ENCODE data around the gene RILPL2.
"Not testable (repeated sequence)": the region's sequence is repeated elsewhere in the genome, so short reads cannot be mapped to it uniquely, and the experiment has no call there.

RILPL2 gene

DNA sequence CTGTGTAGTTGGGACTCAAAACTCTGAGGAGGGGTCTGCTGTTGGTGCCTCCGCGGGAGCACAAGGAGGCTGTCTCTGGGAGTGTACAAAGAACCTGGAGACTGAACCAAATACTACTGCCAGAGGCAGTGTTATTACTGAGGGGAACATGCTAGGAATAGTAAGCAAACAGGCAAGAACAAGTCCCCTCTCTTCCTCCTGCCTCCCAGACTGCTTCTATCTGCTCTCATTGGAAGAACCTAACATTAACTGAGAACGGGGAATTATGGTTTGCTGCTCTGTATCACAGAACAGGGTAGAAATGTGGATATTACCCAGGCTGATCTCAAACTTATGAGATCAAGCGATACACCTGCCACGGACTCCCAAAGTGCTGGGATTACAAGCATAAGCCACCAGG is 57.1 kb downstream of the RILPL2 start:
- no peak for DNase-seq

DNA sequence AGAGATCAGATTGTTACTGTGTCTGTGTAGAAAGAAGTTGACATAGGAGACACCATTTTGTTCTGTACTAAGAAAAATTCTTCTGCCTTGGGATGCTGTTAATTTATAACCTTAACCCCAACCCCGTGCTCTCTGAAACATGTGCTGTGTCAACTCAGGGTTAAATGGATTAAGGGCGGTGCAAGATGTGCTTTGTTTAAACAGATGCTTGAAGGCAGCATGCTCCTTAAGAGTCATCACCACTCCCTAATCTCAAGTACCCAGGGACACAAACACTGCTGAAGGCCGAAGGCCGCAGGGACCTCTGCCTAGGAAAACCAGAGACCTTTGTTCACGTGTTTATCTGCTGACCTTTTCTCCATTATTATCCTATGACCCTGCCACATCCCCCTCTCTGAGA is 64.1 kb downstream of the RILPL2 start:
- not testable (repeated sequence) for DNase-seq

DNA sequence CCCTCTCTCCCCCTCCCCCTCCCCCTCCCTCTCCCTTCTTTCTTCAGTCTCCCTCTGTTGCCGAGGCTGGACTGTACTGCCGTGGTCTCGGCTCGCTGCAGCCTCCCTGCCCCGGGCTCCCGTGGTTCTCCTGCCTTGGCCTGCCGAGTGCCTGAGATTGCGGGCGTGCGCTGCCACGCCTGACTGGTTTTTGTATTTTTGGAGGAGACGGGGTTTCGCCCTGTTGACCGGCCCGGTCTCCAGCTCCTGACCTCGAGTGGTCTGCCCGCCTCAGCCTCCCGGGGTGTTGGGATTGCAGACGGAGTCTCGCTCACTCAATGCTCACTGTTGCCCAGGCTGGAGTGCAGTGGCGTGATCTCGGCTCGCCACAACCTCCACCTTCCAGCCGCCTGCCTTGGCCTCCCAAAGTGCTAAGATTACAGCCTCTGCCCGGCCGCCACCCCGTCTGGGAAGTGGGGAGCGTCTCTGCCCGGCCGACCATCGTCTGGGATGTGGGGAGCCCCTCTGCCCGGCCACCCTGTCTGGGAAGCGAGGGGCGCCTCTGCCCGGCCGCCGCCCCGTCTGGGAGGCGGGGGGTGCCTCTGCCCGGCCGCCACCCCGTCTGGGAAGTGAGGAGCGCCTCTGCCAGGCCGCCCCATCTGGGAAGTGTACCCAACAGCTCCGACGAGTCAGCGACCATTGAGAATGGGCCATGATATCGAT is 64.7 kb downstream of the RILPL2 start:
- DNase-seq = not testable (repeated sequence)

DNA sequence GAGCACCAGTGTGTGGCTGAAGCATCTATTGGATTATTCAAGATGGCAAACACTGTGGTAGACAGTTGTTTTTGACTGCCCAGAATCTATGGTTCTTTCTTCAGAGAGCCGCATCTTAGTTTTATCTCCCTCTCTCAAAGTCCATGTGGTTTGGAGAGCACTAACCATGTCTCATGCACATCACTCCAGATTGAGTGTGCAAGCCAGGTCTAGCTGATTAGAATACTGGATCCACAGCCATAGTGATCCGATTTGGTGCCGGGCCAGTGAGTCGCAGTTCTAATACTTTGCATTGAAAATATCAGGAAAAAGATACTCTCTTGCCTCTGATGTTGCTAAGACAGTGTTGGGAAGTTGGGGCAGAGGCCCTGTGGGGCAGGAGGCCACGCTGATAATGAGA is 67.3 kb downstream of the RILPL2 start:
- DNase-seq = no peak

DNA sequence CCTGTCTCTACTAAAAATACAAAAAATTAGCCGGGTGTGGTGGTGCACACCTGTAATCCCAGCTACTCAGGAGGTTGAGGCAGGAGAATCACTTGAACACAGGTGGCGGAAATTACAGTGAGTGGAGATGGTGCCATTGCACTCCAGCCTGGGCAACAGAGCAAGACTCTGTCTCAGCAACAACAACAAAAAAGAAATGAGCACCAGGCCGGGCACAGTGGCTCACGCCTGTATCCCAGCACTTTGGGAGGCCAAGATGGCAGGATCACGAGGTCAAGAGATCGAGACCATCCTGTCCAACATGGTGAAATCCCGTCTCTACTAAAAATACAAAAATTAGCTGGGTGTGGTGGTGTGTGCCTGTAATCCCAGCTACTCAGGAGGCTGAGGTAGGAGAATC is 68.1 kb downstream of the RILPL2 start:
- DNase-seq = not testable (repeated sequence)

DNA sequence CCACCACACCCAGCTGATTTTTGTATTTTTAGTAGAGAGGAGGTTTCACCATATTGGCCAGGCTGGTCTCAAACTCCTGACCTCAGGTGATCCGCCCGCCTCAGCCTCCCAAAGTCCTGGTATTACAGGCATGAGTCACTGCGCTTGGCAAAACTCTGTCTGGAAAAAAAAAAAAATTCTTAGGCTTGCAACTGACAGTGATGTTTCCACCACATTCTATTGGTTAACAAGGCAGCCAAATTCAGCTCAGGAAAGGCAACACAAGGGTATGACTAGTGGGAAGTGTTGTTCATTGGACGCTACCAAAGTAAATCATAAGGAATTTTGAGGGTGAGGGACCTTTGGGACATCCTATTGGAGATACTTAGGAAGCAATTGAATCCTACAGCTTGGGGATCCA is 69.0 kb downstream of the RILPL2 start:
- DNase-seq = no peak
